ENCODE data around the gene LACTBL1.
"Not testable (repeated sequence)": the region's sequence is repeated elsewhere in the genome, so short reads cannot be mapped to it uniquely, and the experiment has no call there.

The LACTBL1 gene

GRCh38 chr1:22972760-22973159 is at the start of gene LACTBL1:
Gene LACTBL1 (minus strand): TSS chr1:22972866. CDS start chr1:22972316, 550 bp downstream.
- no peak for DNase-seq

GRCh38 chr1:23021834-23022233 is 49.2 kb upstream of the LACTBL1 start:
- no peak for DNase-seq

- DNase-seq = no peak
These were observed 48.2 kb upstream of the LACTBL1 start for GRCh38 chr1:23020706-23021405.

- DNase-seq = no peak
These were observed 47.4 kb upstream of the LACTBL1 start for GRCh38 chr1:23019863-23020625.

GRCh38 chr1:23019094-23019862 is 46.6 kb upstream of the LACTBL1 start, which contains the start of gene KDM1A:
Gene KDM1A (plus strand): TSS chr1:23019468. CDS start chr1:23019597, 129 bp downstream.
- peak; percentile 89 for DNase-seq

- DNase-seq = peak; percentile 86
These were observed 46.0 kb upstream of the LACTBL1 start for GRCh38 chr1:23018661-23019093.

- peak; percentile 54 for DNase-seq
These were observed 41.0 kb upstream of the LACTBL1 start for GRCh38 chr1:23013657-23014056.

GRCh38 chr1:23010025-23010424 is 37.4 kb upstream of the LACTBL1 start:
- not testable (repeated sequence) for DNase-seq

GRCh38 chr1:23008901-23009300 is 36.2 kb upstream of the LACTBL1 start:
- no peak for DNase-seq

- no peak for DNase-seq
These were observed 34.4 kb upstream of the LACTBL1 start for GRCh38 chr1:23007106-23007505.

- DNase-seq = not testable (repeated sequence)
These were observed 32.1 kb upstream of the LACTBL1 start for GRCh38 chr1:23004769-23005168.

- no peak for DNase-seq
These were observed 31.4 kb upstream of the LACTBL1 start for GRCh38 chr1:23004112-23004511.

- DNase-seq = not testable (repeated sequence)
These were observed 29.6 kb upstream of the LACTBL1 start for GRCh38 chr1:23002218-23002617.

GRCh38 chr1:23000133-23000532 is 27.5 kb upstream of the LACTBL1 start:
- DNase-seq = not testable (repeated sequence)

GRCh38 chr1:22997528-22997927 is 24.9 kb upstream of the LACTBL1 start:
- DNase-seq = not testable (repeated sequence)

- DNase-seq = no peak
These were observed 23.1 kb upstream of the LACTBL1 start for GRCh38 chr1:22995774-22996173.

GRCh38 chr1:22993220-22993795 is 20.6 kb upstream of the LACTBL1 start:
- not testable (repeated sequence) for DNase-seq

- DNase-seq = not testable (repeated sequence)
These were observed 19.7 kb upstream of the LACTBL1 start for GRCh38 chr1:22992384-22992783.

GRCh38 chr1:22983944-22984343 is 11.3 kb upstream of the LACTBL1 start:
- DNase-seq = no peak

- not testable (repeated sequence) for DNase-seq
These were observed 7.8 kb upstream of the LACTBL1 start for GRCh38 chr1:22980471-22980790.

- DNase-seq = no peak
These were observed 5.6 kb upstream of the LACTBL1 start for GRCh38 chr1:22978299-22978698.

- DNase-seq = peak; percentile 46
These were observed 4.0 kb upstream of the LACTBL1 start for GRCh38 chr1:22976461-22977243.

Data from NCI-H2029 treated with DMSO at 0.1 percent for 48 hours (cell line).